ENCODE results near the gene TRIM4.

The TRIM4 gene

DNA sequence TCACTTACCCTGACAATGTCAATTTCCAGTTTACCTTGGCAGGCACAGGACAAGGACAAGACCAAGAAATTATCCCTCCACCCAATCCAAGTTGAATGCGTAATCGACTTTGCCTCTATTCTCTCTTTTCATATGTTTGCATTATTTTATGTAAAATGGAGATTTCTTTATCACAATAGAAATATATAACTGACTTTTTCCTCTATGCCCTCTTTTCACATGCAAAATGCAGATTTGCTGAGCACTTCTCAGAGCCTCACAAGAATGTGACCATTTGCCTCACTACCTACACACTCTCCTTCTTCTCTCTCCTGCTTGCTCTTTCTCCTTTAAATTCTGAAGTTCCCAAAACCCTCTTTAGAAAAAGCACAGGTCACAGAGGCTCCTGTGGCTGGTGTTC is 76.4 kb downstream of the TRIM4 start:
- no peak for DNase-seq (ENCODE audit: low spot score)
